ENCODE data around the gene CEACAM16.
A peak's percentile ranks its signal among the peaks of the same experiment; 100 is the strongest.
"Not testable (repeated sequence)": the region's sequence is repeated elsewhere in the genome, so short reads cannot be mapped to it uniquely, and the experiment has no call there.

Gene CEACAM16

GRCh38 chr19:44703336-44704078, 4.6 kb downstream of the CEACAM16 start:
- no peak for DNase-seq (ENCODE audit: low read depth)

DNA sequence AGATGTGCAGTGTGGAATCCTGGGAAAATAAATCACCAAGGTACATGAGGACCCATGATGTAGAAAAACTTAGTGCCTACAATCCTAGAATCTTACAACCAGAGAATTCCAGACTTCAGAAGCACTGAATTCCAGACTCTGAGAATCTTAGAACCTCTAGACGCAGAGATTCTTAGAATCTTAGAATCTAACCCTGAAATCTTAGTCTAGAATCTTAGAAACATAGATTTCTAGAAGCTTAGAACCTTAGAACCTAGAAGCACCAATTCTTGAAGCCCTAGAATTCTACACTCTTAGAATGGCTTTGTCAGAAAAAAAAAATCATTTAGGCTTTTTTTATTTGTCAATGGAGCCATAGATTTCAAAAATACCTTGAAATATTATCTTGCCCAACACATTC, 6.0 kb downstream of the CEACAM16 start:
- DNase-seq (ENCODE audit: low read depth), result no peak

GRCh38 chr19:44705502-44706010, 6.6 kb downstream of the CEACAM16 start:
- no peak for DNase-seq (ENCODE audit: low read depth)

DNA sequence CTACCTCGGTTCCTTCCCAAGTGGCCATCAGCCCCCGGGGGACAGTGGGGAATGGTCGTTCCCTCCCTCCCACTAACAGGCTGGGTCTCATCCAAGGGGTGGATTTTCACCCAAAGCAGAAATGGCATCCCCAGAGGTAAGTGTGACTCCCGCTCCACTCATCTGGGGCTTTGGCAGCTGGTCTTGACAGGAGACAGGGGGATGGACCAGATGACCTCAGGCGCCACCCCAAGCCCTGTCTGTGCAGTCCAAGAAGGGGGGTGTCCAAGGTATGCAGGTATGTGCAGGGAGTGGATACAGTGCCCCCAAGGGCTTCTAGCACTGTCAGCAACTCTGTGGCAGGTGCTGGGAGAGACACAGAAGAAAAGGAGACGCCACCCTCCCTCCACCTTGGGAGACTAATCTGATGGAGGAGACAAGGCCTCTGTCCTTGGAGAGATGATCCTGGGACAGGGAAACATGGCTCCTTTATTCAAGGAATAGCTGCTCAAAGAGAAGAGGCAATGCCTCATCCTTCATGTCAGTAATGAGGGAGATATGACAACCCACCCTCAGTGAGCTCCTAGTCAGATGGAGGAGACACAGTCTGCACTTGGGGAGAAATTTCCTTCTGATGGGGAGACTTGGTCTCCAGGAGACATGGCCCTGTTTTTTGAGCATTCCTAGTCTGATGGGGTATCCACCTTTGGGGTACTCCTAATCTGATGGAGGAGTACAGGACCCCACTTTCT, 7.7 kb downstream of the CEACAM16 start:
- no peak for DNase-seq (ENCODE audit: low read depth)

DNA sequence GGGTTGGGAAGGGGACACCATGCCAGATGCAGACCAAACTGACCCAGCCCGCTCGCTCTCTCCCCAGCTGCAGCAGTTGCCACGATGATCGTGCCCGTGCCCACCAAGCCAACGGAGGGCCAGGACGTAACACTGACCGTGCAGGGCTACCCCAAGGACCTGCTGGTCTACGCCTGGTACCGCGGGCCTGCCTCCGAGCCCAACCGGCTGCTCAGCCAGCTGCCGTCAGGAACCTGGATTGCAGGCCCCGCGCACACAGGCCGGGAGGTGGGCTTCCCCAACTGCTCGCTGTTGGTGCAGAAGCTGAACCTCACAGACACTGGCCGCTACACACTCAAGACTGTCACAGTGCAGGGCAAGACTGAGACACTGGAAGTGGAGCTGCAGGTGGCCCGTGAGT, 8.8 kb downstream of the CEACAM16 start:
- DNase-seq (ENCODE audit: low read depth), result no peak

- no peak for DNase-seq (ENCODE audit: low read depth)
Observed at GRCh38 chr19:44708940-44709339, 10.0 kb downstream of the CEACAM16 start.

DNA sequence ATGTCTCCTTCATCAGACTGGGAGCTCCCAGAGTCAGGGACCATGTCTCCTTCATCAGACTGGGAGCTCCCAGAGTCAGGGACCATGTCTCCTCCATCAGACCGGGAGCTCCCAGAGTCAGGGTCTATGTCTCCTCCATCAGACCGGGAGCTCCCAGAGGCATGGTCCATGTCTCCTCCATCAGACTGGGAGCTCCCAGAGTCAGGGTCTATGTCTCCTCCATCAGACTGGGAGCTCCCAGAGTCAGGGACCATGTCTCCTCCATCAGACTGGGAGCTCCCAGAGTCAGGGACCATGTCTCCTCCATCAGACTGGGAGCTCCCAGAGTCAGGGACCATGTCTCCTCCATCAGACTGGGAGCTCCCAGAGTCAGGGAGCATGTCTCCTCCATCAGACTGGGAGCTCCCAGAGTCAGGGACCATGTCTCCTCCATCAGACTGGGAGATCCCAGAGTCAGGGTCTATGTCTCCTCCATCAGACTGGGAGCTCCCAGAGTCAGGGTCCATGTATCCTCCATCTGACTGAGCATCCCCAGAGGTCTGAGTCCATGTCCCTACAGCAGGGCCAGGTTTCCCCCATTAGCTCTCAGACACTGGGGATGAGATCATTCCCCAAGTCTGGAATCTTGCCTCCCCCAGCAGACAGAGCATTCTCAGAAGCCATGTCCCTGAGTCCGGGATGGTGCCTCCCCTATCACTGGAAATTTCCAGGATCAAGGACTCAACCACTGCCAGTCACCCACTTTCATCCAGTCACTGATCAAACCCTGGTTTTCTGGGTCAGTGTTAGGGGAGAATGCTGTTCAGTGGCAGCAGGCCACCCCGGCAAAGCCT, 10.7 kb downstream of the CEACAM16 start:
- not testable (repeated sequence) for DNase-seq (ENCODE audit: low read depth)

- no peak for DNase-seq (ENCODE audit: low read depth)
Observed at GRCh38 chr19:44710483-44710882, 11.5 kb downstream of the CEACAM16 start.

DNA sequence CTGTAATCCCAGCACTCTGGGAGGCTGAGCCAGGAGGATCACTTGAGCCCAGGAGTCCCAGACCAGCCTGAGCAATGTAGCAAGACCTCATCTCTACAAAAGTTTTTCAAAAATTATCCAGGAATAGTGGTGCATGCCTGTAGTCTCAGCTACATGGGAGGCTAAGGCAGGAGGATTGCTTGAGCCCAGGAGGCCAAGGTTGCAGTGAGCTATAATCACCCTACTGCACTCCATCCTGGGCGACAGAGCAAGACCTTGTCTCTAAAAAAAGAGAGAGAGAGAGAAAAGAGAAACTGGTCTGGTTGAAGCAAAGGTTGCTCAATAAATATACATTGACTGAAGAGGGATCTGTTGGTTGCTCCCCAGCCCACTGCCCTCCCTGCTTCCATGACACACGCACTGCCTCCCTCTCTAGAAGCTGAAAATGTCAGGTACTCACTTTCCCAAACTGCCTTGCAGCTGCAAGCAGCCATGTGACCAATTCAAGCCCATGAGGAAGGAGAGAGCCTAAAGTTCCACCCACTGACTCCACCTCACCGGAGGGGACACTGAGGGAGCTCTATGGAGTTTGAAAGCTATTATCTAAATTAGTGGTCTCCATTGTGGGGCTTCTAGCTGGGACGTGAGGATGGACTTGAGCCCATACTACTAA, 14.0 kb downstream of the CEACAM16 start:
- DNase-seq (ENCODE audit: low read depth), result no peak

- no peak for DNase-seq (ENCODE audit: low read depth)
Observed at GRCh38 chr19:44714597-44715169, 15.7 kb downstream of the CEACAM16 start.

DNA sequence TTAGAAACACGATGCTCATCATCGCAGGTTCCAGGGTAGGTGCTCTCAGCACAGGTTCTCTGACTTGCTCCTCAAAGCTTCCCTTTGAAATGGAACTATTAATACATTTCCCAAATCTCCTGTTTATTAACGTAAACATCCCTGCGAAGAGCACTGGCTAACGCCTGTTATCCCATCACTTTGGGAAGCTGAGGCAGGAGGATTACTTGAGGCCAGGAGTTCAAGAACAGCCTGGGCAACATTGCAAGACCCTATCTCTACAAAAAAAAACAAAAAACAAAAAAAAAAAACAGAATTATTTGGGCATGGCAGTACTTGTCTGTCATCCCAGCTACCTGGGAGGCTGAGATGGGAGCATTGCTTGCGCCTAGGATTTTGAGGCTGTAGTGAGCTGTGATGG, 18.7 kb downstream of the CEACAM16 start:
- no peak for DNase-seq (ENCODE audit: low read depth)

GRCh38 chr19:44718441-44719261, 19.7 kb downstream of the CEACAM16 start:
- DNase-seq (ENCODE audit: low read depth), result peak; percentile 85

DNA sequence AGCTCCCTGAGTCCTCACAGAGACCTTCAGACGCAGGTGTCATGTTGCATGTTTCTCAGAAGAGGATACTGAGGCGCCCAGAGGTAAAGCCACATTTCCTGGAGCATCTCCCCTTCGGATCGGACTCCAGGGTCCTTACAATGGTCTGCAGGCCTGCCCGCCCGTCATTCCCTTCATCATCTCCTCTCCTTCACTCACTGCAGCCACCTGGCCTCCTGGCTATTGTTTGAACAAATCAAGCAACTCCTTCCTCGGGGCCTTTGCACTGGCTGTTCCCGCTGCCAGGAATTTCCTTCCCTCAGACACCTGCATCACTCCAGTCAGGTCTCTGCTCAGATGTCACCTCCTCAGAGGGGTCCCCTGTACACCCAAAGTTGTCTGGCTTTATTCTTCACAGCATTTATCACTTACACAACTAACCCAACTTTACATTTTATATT, 20.3 kb downstream of the CEACAM16 start:
- no peak for DNase-seq (ENCODE audit: low read depth)

GRCh38 chr19:44720396-44720795, 21.4 kb downstream of the CEACAM16 start:
- DNase-seq (ENCODE audit: low read depth), result not testable (repeated sequence)

DNA sequence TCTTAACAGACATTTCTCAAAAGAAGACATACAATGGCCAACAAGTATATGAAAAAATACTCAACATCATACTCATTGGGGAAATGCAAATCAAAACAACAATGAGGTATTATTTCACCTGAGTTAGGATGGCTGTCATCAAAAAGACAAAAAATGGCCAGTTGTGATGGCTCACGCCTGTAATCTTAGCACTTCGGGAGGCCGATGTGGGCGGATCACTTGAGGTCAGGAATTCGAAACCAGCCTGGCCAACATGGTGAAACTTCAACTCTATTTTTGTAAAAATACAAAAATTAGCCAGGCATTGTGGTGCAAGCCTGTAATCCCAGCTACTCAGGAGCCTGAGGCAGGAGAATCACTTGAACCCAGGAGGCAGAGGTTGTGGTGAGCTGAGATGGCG, 22.0 kb downstream of the CEACAM16 start:
- no peak for DNase-seq (ENCODE audit: low read depth)

DNA sequence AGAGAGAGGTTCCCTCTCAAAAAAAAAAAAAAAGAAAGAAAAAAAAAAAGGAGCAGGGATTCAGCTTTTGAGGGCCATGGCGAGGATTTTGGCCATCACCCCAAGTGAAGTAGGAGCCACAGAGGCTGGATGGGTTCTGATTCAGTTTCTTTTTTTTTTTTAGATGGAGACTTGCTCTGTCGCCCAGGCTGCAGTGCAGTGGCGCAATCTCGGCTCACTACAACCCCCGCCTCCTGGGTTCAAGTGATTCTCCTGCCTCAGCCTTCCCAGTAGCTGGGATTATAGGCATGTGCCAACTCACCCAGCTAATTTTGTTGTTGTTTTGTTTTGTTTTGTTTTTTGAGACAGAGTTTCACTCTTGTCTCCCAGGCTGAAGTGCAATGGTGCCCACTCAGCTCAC, 22.4 kb downstream of the CEACAM16 start:
- not testable (repeated sequence) for DNase-seq (ENCODE audit: low read depth)

GRCh38 chr19:44722131-44723121, 23.5 kb downstream of the CEACAM16 start:
- DNase-seq (ENCODE audit: low read depth), result no peak

GRCh38 chr19:44723299-44723951, 24.5 kb downstream of the CEACAM16 start:
- DNase-seq (ENCODE audit: low read depth), result no peak

DNA sequence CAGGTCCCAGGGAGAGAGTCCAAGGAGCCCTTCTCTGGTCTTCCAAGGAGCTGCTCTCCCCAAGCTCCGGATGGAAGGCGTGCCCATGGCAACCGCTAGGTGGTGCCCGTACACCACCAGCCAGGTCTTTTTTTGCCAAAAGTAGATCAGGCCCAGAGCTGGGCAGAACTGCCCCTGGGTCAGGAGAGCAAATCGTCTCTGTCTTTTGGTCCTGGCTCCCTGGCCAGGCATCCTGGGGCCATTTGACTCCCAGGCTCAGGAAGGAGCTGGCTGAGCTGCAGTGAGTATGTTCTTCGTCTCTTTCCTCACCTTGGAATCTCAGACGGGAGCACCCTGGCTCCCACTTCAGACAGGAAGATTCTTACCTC, 25.0 kb downstream of the CEACAM16 start:
- peak; percentile 80 for DNase-seq (ENCODE audit: low read depth)

Measured in HS-27A (cell line).